Thoracic aorta (tissue), 2 donors: Measurements from ENCODE around the gene ROBO3. TPM values are rescaled to one million over a fixed set of nuclear protein-coding genes. Genes with fewer than 3 reads are reported as not detected.

ENCODE experiments used
- ATAC-seq: fragments of 150-250 bp; one replicate; pipeline ENCODE4 v1.8.0; 2017; ENCODE audit warnings: low read depth; ENCODE audit not compliant: insufficient number of reproducible peaks, low FRiP score
- DNase-seq: peaks from one replicate; pipeline ENCODE4 v3.0.0-alpha.2; 2020; ENCODE audit warnings: low spot score
- H3K27ac ChIP-seq, 2 donors: fragments of 200-600 bp; sonication (generic); 1 replicate in 1 of 2; 2 replicates in 1 of 2; pipeline ENCODE4 v1.5.1; 2016; ENCODE audit warnings: mild to moderate bottlenecking in 2 of 2, moderate library complexity in 2 of 2
- H3K27me3 ChIP-seq: fragments of 200-600 bp; sonication (generic); replicated peaks from 2 replicates; pipeline ENCODE4 v1.6.0; 2016; ENCODE audit warnings: mild to moderate bottlenecking; ENCODE audit not compliant: insufficient read depth
- H3K36me3 ChIP-seq: fragments of 200-600 bp; sonication (generic); one replicate; pipeline ENCODE4 v1.5.1; 2016
- H3K4me1 ChIP-seq, 2 donors: fragments of 200-600 bp; sonication (generic); 1 replicate in 1 of 2; 2 replicates in 1 of 2; pipeline versions ENCODE4 v1.5.1 to v1.6.0; 2016; ENCODE audit warnings: low read depth in 2 of 2, mild to moderate bottlenecking in 1 of 2; ENCODE audit not compliant: control insufficient read depth in 1 of 2
- H3K4me3 ChIP-seq: fragments of 200-600 bp; sonication (generic); 2 replicates; pipeline ENCODE4 v1.5.1; 2016; ENCODE audit warnings: mild to moderate bottlenecking
- H3K9me3 ChIP-seq: fragments of 200-600 bp; sonication (generic); 2 replicates; pipeline ENCODE4 v1.5.1; 2016
- CTCF ChIP-seq: fragments of 200-600 bp; sonication (generic); IDR thresholded peaks from one replicate; pipeline ENCODE4 v1.5.1; 2019; ENCODE audit warnings: antibody characterized with exemption
- total RNA-seq, 2 donors: library from RNA; depleted of rRNA; stranded (reverse); fragments of >200 nt; gene quantifications; one replicate each; pipeline versions ENCODE4 v1.1.0 to v1.2.3, GENCODE V29; 2016

Gene ROBO3
- total RNA-seq, 2 donors from 2014 or later, result 5.5 to 13.7 TPM

GRCh38 chr11:124867700-124868099, 2.5 kb downstream of the ROBO3 start:
- peaks cover 27 to 37% of the 10 kb centered on the region in 2 donors for H3K4me1 ChIP-seq
- no peaks in the 10 kb centered on the region for H3K9me3 ChIP-seq
- H3K27ac ChIP-seq, result no peak overlapping the region
- peaks cover 22% of the 10 kb centered on the region for H3K27me3 ChIP-seq
- DNase-seq (no peak), ATAC-seq (no peak)
- peak; percentile 38 for TF ChIP-seq CTCF
- no peaks in the 10 kb centered on the region for H3K36me3 ChIP-seq
- no peak overlapping the region for H3K4me3 ChIP-seq

GRCh38 chr11:124868331-124869274, 3.4 kb downstream of the ROBO3 start:
- DNase-seq (no peak), ATAC-seq (no peak)
- Histone ChIP-seq H3K4me1 (peaks cover 21 to 28% of the 10 kb centered on the region in 2 donors), H3K27me3 (peaks cover 17% of the 10 kb centered on the region), H3K36me3 (no peaks in the 10 kb centered on the region), H3K27ac (no peak overlapping the region), H3K9me3 (no peaks in the 10 kb centered on the region), H3K4me3 (no peak overlapping the region)
- TF ChIP-seq CTCF, result no peak

GRCh38 chr11:124869331-124869730, 4.1 kb downstream of the ROBO3 start:
- peaks cover 13% of the 10 kb centered on the region for H3K27me3 ChIP-seq
- peaks cover 19 to 25% of the 10 kb centered on the region in 2 donors for H3K4me1 ChIP-seq
- no peak overlapping the region for H3K4me3 ChIP-seq
- no peak for TF ChIP-seq CTCF
- DNase-seq (no peak), ATAC-seq (no peak)
- no peaks in the 10 kb centered on the region for H3K9me3 ChIP-seq
- H3K27ac ChIP-seq, result no peak overlapping the region
- H3K36me3 ChIP-seq, result no peaks in the 10 kb centered on the region

GRCh38 chr11:124869856-124870387, 4.7 kb downstream of the ROBO3 start:
- Histone ChIP-seq H3K4me1 (peaks cover 14 to 22% of the 10 kb centered on the region in 2 donors), H3K9me3 (no peaks in the 10 kb centered on the region), H3K36me3 (no peaks in the 10 kb centered on the region), H3K27ac (no peak overlapping the region), H3K27me3 (peaks cover 10% of the 10 kb centered on the region), H3K4me3 (no peak overlapping the region)
- DNase-seq, result no peak
- no peak for ATAC-seq
- no peak for TF ChIP-seq CTCF

- TF ChIP-seq CTCF, result no peak
- ATAC-seq, result no peak
- Histone ChIP-seq H3K4me1 (peaks cover 9 to 16% of the 10 kb centered on the region in 2 donors), H3K4me3 (no peak overlapping the region), H3K36me3 (no peaks in the 10 kb centered on the region), H3K27me3 (peaks cover 6% of the 10 kb centered on the region), H3K27ac (no peak overlapping the region), H3K9me3 (no peaks in the 10 kb centered on the region)
- no peak for DNase-seq
These were observed 5.2 kb downstream of the ROBO3 start for GRCh38 chr11:124870430-124870829.
